Measurements from ENCODE around the gene ABCD4. TPM values are rescaled to one million over a fixed set of nuclear protein-coding genes. Genes with fewer than 3 reads are reported as not detected.

ABCD4 gene
- total and polyA plus RNA-seq, 2 donors from 2014 or later: 61.3 to 66.1 TPM

GRCh38 chr14:74309125-74310022, 6.6 kb upstream of the ABCD4 start:
- no peaks in the 10 kb centered on the region for H3K9me3 ChIP-seq (ENCODE audit: control insufficient read depth in 2 of 3, insufficient read depth in 1 of 3, low read length in 3 of 3)

GRCh38 chr14:74308695-74309094, 6.0 kb upstream of the ABCD4 start:
- H3K27me3 ChIP-seq (ENCODE audit: control insufficient read depth, insufficient read depth, low read length): no peaks in the 10 kb centered on the region
- intact Hi-C loops (cut with DNase I): no loop called here
- no peak for FAIRE-seq

More at GRCh38 chr14:74309125-74310022, 6.6 kb upstream of the ABCD4 start:
- no peaks in the 10 kb centered on the region for H3K4me1 ChIP-seq (ENCODE audit: control insufficient read depth in 2 of 3, insufficient read depth in 2 of 3, low read depth in 1 of 3, low read length in 3 of 3)
- H3K9ac ChIP-seq (ENCODE audit: low read length in 3 of 3): no peak overlapping the region
- H3K36me3 ChIP-seq (ENCODE audit: control insufficient read depth in 2 of 3, insufficient read depth in 3 of 3, low read length in 3 of 3): no peaks in the 10 kb centered on the region
- H3K27me3 ChIP-seq (ENCODE audit: control insufficient read depth, insufficient read depth, low read length): no peaks in the 10 kb centered on the region
- H3K4me3 ChIP-seq (ENCODE audit: low read length in 3 of 3): no peak overlapping the region
- no peak overlapping the region for H3K27ac ChIP-seq (ENCODE audit: low read depth in 2 of 2, low read length in 2 of 2)
- no peak for DNase-seq
- TF ChIP-seq CTCF (IDR thresholded peaks at IDR 0.05; ENCODE audit: borderline replicate concordance, extremely low read depth, insufficient read depth): no peak
- intact Hi-C loops (cut with DNase I): no loop called here
- FAIRE-seq: no peak

GRCh38 chr14:74302152-74302628, 544 bp downstream of the ABCD4 start:
- peak overlapping the region; percentile 81 to 95 (median 91) for H3K4me3 ChIP-seq (ENCODE audit: low read length in 3 of 3)
- peaks cover 4 to 12% (median 6%) of the 10 kb centered on the region in 3 donors for H3K36me3 ChIP-seq (ENCODE audit: control insufficient read depth in 2 of 3, insufficient read depth in 3 of 3, low read length in 3 of 3)
- no peaks in the 10 kb centered on the region for H3K27me3 ChIP-seq (ENCODE audit: control insufficient read depth, insufficient read depth, low read length)
- H3K9ac ChIP-seq (ENCODE audit: low read length in 3 of 3): peak overlapping the region; percentile 75 to 97 (median 75)
- peak overlapping the region; percentile 59 to 87 for H3K27ac ChIP-seq (ENCODE audit: low read depth in 2 of 2, low read length in 2 of 2)
- no peak for FAIRE-seq
- H3K4me1 ChIP-seq (ENCODE audit: control insufficient read depth in 2 of 3, insufficient read depth in 2 of 3, low read depth in 1 of 3, low read length in 3 of 3): peaks cover 3 to 20% (median 8%) of the 10 kb centered on the region in 3 donors
- intact Hi-C loops (cut with DNase I): no loop called here
- no peaks in the 10 kb centered on the region for H3K9me3 ChIP-seq (ENCODE audit: control insufficient read depth in 2 of 3, insufficient read depth in 1 of 3, low read length in 3 of 3)
- TF ChIP-seq CTCF (IDR thresholded peaks at IDR 0.05; ENCODE audit: borderline replicate concordance, extremely low read depth, insufficient read depth): no peak
- peak in 2 of 5 donors; percentile 66 to 73 for DNase-seq

More at GRCh38 chr14:74308695-74309094, 6.0 kb upstream of the ABCD4 start:
- Histone ChIP-seq H3K4me1 (ENCODE audit: control insufficient read depth in 2 of 3, insufficient read depth in 2 of 3, low read depth in 1 of 3, low read length in 3 of 3) (no peaks in the 10 kb centered on the region), H3K9me3 (ENCODE audit: control insufficient read depth in 2 of 3, insufficient read depth in 1 of 3, low read length in 3 of 3) (no peaks in the 10 kb centered on the region), H3K9ac (ENCODE audit: low read length in 3 of 3) (no peak overlapping the region), H3K4me3 (ENCODE audit: low read length in 3 of 3) (no peak overlapping the region), H3K27ac (ENCODE audit: low read depth in 2 of 2, low read length in 2 of 2) (no peak overlapping the region), H3K36me3 (ENCODE audit: control insufficient read depth in 2 of 3, insufficient read depth in 3 of 3, low read length in 3 of 3) (no peaks in the 10 kb centered on the region)
- no peak for TF ChIP-seq CTCF (IDR thresholded peaks at IDR 0.05; ENCODE audit: borderline replicate concordance, extremely low read depth, insufficient read depth)
- DNase-seq: peak in 2 of 5 donors; percentile 2 to 31

All from kidney (tissue), 14 donors.